IMR-90 (cell line): ENCODE results near the gene RYR2. TPM values are rescaled to one million over a fixed set of nuclear protein-coding genes. Genes with fewer than 3 reads are reported as not detected.

Source experiments
- ATAC-seq: fragments of 200-7000 bp; cut with Tn5 transposase; 2 replicates; pipeline ENCODE4 v1.9.1; 2020; ENCODE audit warnings: low read depth, mild to moderate bottlenecking, moderate library complexity
- BruUV-seq: library from RNA; stranded (reverse); fragments of 400-500 nt; replicated peaks from 2 replicates; lab custom pipeline; 2021; lab: Mats Ljungman, UMichigan
- CTCF ChIA-PET: fragments of 300-600 bp; formaldehyde crosslinking; extraction: SDS; loops from one replicate; lab custom pipeline; 2021; ENCODE audit warnings: antibody characterized with exemption; lab: Yijun Ruan, JAX
- POLR2A ChIA-PET: fragments of 300-600 bp; sonication (Branson Sonifier 250); formaldehyde crosslinking; loops from one replicate; lab custom pipeline; 2022; ENCODE audit warnings: antibody characterized with exemption; ENCODE audit not compliant: unreplicated experiment; lab: Charles Lee
- DNase-seq: peaks from one replicate; pipeline ENCODE4 v3.0.0; 2013
- H2AFZ ChIP-seq: replicated peaks from 2 replicates; pipeline ENCODE3; 2013; ENCODE audit warnings: low read length, mild to moderate bottlenecking; ENCODE audit not compliant: poor library complexity
- H2AK5ac ChIP-seq: 2 replicates; pipeline ENCODE4 v1.6.1; 2013; ENCODE audit warnings: low read depth, low read length, inconsistent platforms
- H2AK9ac ChIP-seq: replicated peaks from 2 replicates; pipeline ENCODE3; 2013; ENCODE audit warnings: mild to moderate bottlenecking, low read depth, low read length, moderate library complexity; ENCODE audit not compliant: poor library complexity
- H2BK120ac ChIP-seq: 2 replicates; pipeline ENCODE4 v1.6.1; 2013; ENCODE audit warnings: low read depth, low read length, inconsistent platforms
- H2BK15ac ChIP-seq: 3 replicates; pipeline ENCODE4 v1.6.1; 2013; ENCODE audit warnings: low read depth, low read length, inconsistent platforms
- H2BK20ac ChIP-seq: 2 replicates; pipeline ENCODE4 v1.6.1; 2013; ENCODE audit warnings: low read depth, mild to moderate bottlenecking, inconsistent platforms, low read length, moderate library complexity
- H2BK5ac ChIP-seq: 2 replicates; pipeline ENCODE4 v1.6.1; 2013; ENCODE audit warnings: mild to moderate bottlenecking, low read depth, low read length, inconsistent platforms; ENCODE audit not compliant: poor library complexity, severe bottlenecking
- H3K14ac ChIP-seq: replicated peaks from 2 replicates; pipeline ENCODE4 v1.6.1; 2013; ENCODE audit warnings: low read depth, low read length, inconsistent platforms
- H3K18ac ChIP-seq: 2 replicates; pipeline ENCODE4 v1.6.1; 2013; ENCODE audit warnings: low read depth, low read length, control low read depth
- H3K23ac ChIP-seq: 2 replicates; pipeline ENCODE4 v1.6.1; 2013; ENCODE audit warnings: low read depth, low read length, inconsistent platforms
- H3K27ac ChIP-seq: 2 replicates; pipeline ENCODE4 v1.5.1; 2013; ENCODE audit warnings: mild to moderate bottlenecking, control low read depth, low read length; ENCODE audit not compliant: insufficient read depth
- H3K27me3 ChIP-seq: 2 replicates; pipeline ENCODE4 v1.6.1; 2013; ENCODE audit warnings: low read length; ENCODE audit not compliant: control insufficient read depth, insufficient read depth
- H3K36me3 ChIP-seq: 2 replicates; pipeline ENCODE4 v1.6.1; 2013; ENCODE audit warnings: low read length, mixed read lengths; ENCODE audit not compliant: control insufficient read depth, insufficient read depth
- H3K4ac ChIP-seq: 2 replicates; pipeline ENCODE4 v1.6.1; 2013; ENCODE audit warnings: low read depth, low read length, inconsistent platforms
- H3K4me1 ChIP-seq: 2 replicates; pipeline ENCODE4 v1.6.1; 2013; ENCODE audit warnings: low read length, mixed read lengths; ENCODE audit not compliant: control insufficient read depth, insufficient read depth
- H3K4me2 ChIP-seq: 2 replicates; pipeline ENCODE4 v1.6.1; 2013; ENCODE audit warnings: low read depth, mild to moderate bottlenecking, control low read depth, low read length, moderate library complexity
- H3K4me3 ChIP-seq: 2 replicates; pipeline ENCODE4 v1.5.1; 2013; ENCODE audit warnings: low read depth, mild to moderate bottlenecking, control low read depth, low read length, moderate library complexity; ENCODE audit not compliant: insufficient read depth
- H3K56ac ChIP-seq: 2 replicates; pipeline ENCODE4 v1.6.1; 2013; ENCODE audit warnings: low read length, inconsistent platforms; ENCODE audit not compliant: insufficient read depth; ENCODE audit errors: extremely low read depth
- H3K79me1 ChIP-seq, 2 experiments: 2 replicates each; pipeline ENCODE4 v1.6.1; 2013; ENCODE audit warnings: low read length in 2 of 2, inconsistent platforms in 1 of 2, low read depth in 1 of 2
- H3K9ac ChIP-seq: 2 replicates; pipeline ENCODE4 v1.6.1; 2013; ENCODE audit warnings: low read depth, low read length, control low read depth
- H3K9me1 ChIP-seq: 2 replicates; pipeline ENCODE4 v1.6.1; 2013; ENCODE audit warnings: low read length, inconsistent platforms; ENCODE audit not compliant: insufficient read depth
- H3K9me3 ChIP-seq: 2 replicates; pipeline ENCODE4 v1.6.1; 2013; ENCODE audit warnings: low read length; ENCODE audit not compliant: control insufficient read depth, insufficient read depth
- H4K20me1 ChIP-seq: 2 replicates; pipeline ENCODE4 v1.6.1; 2013; ENCODE audit warnings: low read length, inconsistent platforms; ENCODE audit not compliant: insufficient read depth
- H4K5ac ChIP-seq: 2 replicates; pipeline ENCODE4 v1.6.1; 2013; ENCODE audit warnings: mild to moderate bottlenecking, low read depth, low read length, control low read depth
- H4K8ac ChIP-seq, 2 experiments: 2 replicates each; pipeline ENCODE4 v1.6.1; 2013; ENCODE audit warnings: low read depth in 2 of 2, low read length in 2 of 2, control low read depth in 1 of 2, inconsistent platforms in 1 of 2
- H4K91ac ChIP-seq: 2 replicates; pipeline ENCODE4 v1.6.1; 2013; ENCODE audit warnings: low read depth, low read length, inconsistent platforms; ENCODE audit not compliant: insufficient read depth
- FOS ChIP-seq: fragments of 150-350 bp; IDR thresholded peaks from 2 replicates; pipeline ENCODE4 v1.6.1; 2016; ENCODE audit warnings: low read depth, low read length
- MAFK ChIP-seq: IDR thresholded peaks from 2 replicates; pipeline ENCODE4 v1.6.1; 2012; ENCODE audit warnings: low read depth, low read length, improper control_type of control experiment
- RAD21 ChIP-seq: IDR thresholded peaks from 2 replicates; pipeline ENCODE4 v1.6.1; 2012; ENCODE audit warnings: low read length, improper control_type of control experiment
- WGBS, 2 experiments: methylation state at CpG; one replicate each; pipeline versions ENCODE4 v1.1.5 to v1.1.7; 2013; ENCODE audit warnings: missing lambda C conversion rate in 2 of 2; ENCODE audit not compliant: insufficient read length in 1 of 2; ENCODE audit errors: extremely low coverage in 2 of 2; 5-methylcytosine and 5-hydroxymethylcytosine counted together
- dilution Hi-C: fragments of 300-500 bp; cut with HindIII; formaldehyde crosslinking; loops from one replicate; pipeline ENCODE4 v1.14.3; 2018; ENCODE audit warnings: low sequenced_read_pairs; ENCODE audit not compliant: unreplicated experiment
- in situ Hi-C: fragments of 300-500 bp; cut with MboI; formaldehyde crosslinking; loops from 3 replicates; pipeline ENCODE4 v1.14.3; 2019; ENCODE audit warnings: low sequenced_read_pairs, inconsistent platforms, mixed read lengths
- intact Hi-C: fragments of 100-400 bp; cut with micrococcal nuclease; formaldehyde crosslinking; loops from 2 replicates; pipeline ENCODE4 v1.10.0; 2022
- polyA plus RNA-seq, 3 experiments: library from polyadenylated mRNA; depleted of rRNA; stranded (reverse); fragments of >200 nt; gene quantifications; 2 replicates each; pipeline ENCODE4 v1.2.3, GENCODE V29; 2012; ENCODE audit warnings: low replicate concordance in 1 of 3
- total RNA-seq: library from RNA; depleted of rRNA; stranded (reverse); fragments of >200 nt; gene quantifications from 2 replicates; pipeline ENCODE4 v1.2.3, GENCODE V29; 2012
- TF ChIP-seq, protein P1 (sequence below): fragments of 150-350 bp; IDR thresholded peaks from 2 replicates; pipeline ENCODE4 v1.6.1; 2017; ENCODE audit warnings: mild to moderate bottlenecking, antibody characterized with exemption, low read length, low read depth

Gene RYR2
- total and polyA plus RNA-seq, 2 of the 4 experiments (the other 2 are of a cell fraction) = not detected

DNA sequence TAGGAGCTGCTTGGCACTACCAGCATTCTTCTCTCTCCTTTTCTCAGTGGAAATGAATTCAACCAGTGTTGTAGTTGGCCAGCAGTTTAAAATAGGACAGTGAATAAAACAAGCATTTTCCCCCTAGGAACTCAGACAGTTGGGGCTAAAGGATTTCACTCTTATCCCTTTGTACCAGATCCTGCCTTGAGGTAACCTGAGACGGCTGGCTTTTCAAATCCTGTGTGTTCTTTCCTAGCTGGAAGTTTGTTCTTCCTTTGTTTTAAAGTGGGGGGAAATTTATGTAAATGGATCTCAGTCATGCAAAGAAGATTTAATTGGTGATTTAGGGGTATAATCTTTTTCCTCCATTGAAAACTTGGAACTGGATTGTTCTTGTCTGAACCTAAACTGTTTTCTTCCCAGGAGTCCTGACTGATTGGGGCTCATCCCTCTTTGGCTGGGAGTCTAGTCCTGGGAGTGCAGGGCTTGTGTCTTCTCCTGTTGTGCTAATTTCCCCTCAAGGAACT is 825.5 kb downstream of the RYR2 start:
- no peak overlapping the region for H2AK9ac ChIP-seq
- no CpG with 5 or more reads among the region's 1 CpG for WGBS, 2 experiments
- H3K4ac ChIP-seq = no peak overlapping the region
- no TSS peak for BruUV-seq
- H3K27me3 ChIP-seq = no peaks in the 10 kb centered on the region
- H4K20me1 ChIP-seq = no peaks in the 10 kb centered on the region
- H4K5ac ChIP-seq = no peak overlapping the region
- H3K9me1 ChIP-seq = no peaks in the 10 kb centered on the region
- CTCF ChIA-PET = no interaction called here
- H2BK20ac ChIP-seq = no peak overlapping the region
- no peak overlapping the region for H3K4me3 ChIP-seq
- H2BK5ac ChIP-seq = no peak overlapping the region
- H3K56ac ChIP-seq = no peak overlapping the region
- POLR2A ChIA-PET = no interaction called here
- no peak overlapping the region for H4K91ac ChIP-seq
- no peaks in the 10 kb centered on the region for H3K4me1 ChIP-seq
- in situ Hi-C loops = no loop called here
- no peak overlapping the region for H3K27ac ChIP-seq
- no peak for DNase-seq
- no peak overlapping the region for H3K4me2 ChIP-seq
- no peak overlapping the region for H2BK120ac ChIP-seq
- dilution Hi-C loops = no loop called here
- H2AFZ ChIP-seq = no peak overlapping the region
- no peak overlapping the region for H3K18ac ChIP-seq
- no peak overlapping the region for H2AK5ac ChIP-seq
- H3K14ac ChIP-seq = no peak overlapping the region
- no peak for ATAC-seq
- H4K8ac ChIP-seq = no peak overlapping the region
- H3K79me1 ChIP-seq = no peaks in the 10 kb centered on the region
- intact Hi-C loops = loop anchor here (10.0 kb wide), 2 partner anchors 387 to 567 kb away; no protein-coding TSS in a partner anchor
- H3K9ac ChIP-seq = no peak overlapping the region
- H2BK15ac ChIP-seq = no peak overlapping the region
- no peaks in the 10 kb centered on the region for H3K36me3 ChIP-seq
- H3K9me3 ChIP-seq = no peaks in the 10 kb centered on the region; the same call in 1 of the 2 replicates
- TF ChIP-seq MAFK = no peak
- TF ChIP-seq, protein P1, sequence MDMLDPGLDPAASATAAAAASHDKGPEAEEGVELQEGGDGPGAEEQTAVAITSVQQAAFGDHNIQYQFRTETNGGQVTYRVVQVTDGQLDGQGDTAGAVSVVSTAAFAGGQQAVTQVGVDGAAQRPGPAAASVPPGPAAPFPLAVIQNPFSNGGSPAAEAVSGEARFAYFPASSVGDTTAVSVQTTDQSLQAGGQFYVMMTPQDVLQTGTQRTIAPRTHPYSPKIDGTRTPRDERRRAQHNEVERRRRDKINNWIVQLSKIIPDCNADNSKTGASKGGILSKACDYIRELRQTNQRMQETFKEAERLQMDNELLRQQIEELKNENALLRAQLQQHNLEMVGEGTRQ = no peak
- no peak for TF ChIP-seq FOS
- no peak for TF ChIP-seq RAD21
- no peak overlapping the region for H3K23ac ChIP-seq
